Natural killer cell (primary cell): ENCODE results near the gene CPAMD8. TPM values are rescaled to one million over a fixed set of nuclear protein-coding genes. Genes with fewer than 3 reads are reported as not detected.

ENCODE experiments used
- ATAC-seq, 3 donors: fragments of 150-1000 bp in 2 of 3; fragments of 200-7000 bp in 1 of 3; cut with Tn5 transposase; 1 replicate in 1 of 3; 2 replicates in 2 of 3; pipeline ENCODE4 v1.10.0; 2021; ENCODE audit warnings: mild to moderate bottlenecking in 2 of 3, moderate library complexity in 2 of 3
- DNase-seq, 2 donors: peaks; one replicate each; pipeline versions ENCODE4 v3.0.0 to v3.0.0-alpha.2; 2013 to 2021; ENCODE audit warnings: mixed read lengths in 1 of 2
- H3K27ac ChIP-seq: one replicate; pipeline ENCODE4 v1.5.1; 2013; ENCODE audit warnings: mild to moderate bottlenecking, low read length
- H3K27me3 ChIP-seq: one replicate; pipeline ENCODE4 v1.6.1; 2013; ENCODE audit warnings: low read length; ENCODE audit not compliant: control insufficient read depth, insufficient read depth
- H3K36me3 ChIP-seq: one replicate; pipeline ENCODE4 v1.6.1; 2013; ENCODE audit warnings: low read length; ENCODE audit not compliant: control insufficient read depth, insufficient read depth
- H3K4me1 ChIP-seq: one replicate; pipeline ENCODE4 v1.6.1; 2013; ENCODE audit warnings: low read length; ENCODE audit not compliant: control insufficient read depth, insufficient read depth
- H3K4me3 ChIP-seq: one replicate; pipeline ENCODE4 v1.5.1; 2013; ENCODE audit warnings: low read length
- H3K9me3 ChIP-seq: one replicate; pipeline ENCODE4 v1.6.1; 2013; ENCODE audit warnings: low read length; ENCODE audit not compliant: control insufficient read depth, insufficient read depth
- H3K27ac Mint-ChIP-seq, 2 donors: one replicate each; pipeline ENCODE4 v1.8.0; 2022; ENCODE audit warnings: mild to moderate bottlenecking in 2 of 2, mixed read lengths in 2 of 2, moderate library complexity in 1 of 2
- H3K27me3 Mint-ChIP-seq, 2 donors: one replicate each; pipeline ENCODE4 v1.8.0; 2022; ENCODE audit warnings: low read depth in 2 of 2, mixed read lengths in 2 of 2
- H3K36me3 Mint-ChIP-seq: one replicate; pipeline ENCODE4 v1.8.0; 2022; ENCODE audit warnings: mixed read lengths
- H3K4me1 Mint-ChIP-seq, 2 donors: one replicate each; pipeline ENCODE4 v1.8.0; 2022; ENCODE audit warnings: mixed read lengths in 2 of 2
- H3K4me3 Mint-ChIP-seq: one replicate; pipeline ENCODE4 v1.8.0; 2022; ENCODE audit warnings: mild to moderate bottlenecking, moderate library complexity, mixed read lengths
- H3K9me3 Mint-ChIP-seq, 2 donors: one replicate each; pipeline ENCODE4 v1.8.0; 2022; ENCODE audit warnings: mixed read lengths in 2 of 2
- WGBS: methylation state at CpG from one replicate; pipeline ENCODE4 v1.1.7; 2013; ENCODE audit warnings: missing lambda C conversion rate; ENCODE audit not compliant: insufficient coverage; 5-methylcytosine and 5-hydroxymethylcytosine counted together
- intact Hi-C: fragments of 100-400 bp; cut with micrococcal nuclease; formaldehyde crosslinking; loops from one replicate; pipeline ENCODE4 v1.14.2; 2022
- total RNA-seq, 4 donors: library from RNA; stranded (reverse); fragments of 120-200 nt in 1 of 4; gene quantifications; one replicate each; pipeline versions ENCODE4 v1.2.3 to v1.2.4, GENCODE V29; 2013 to 2022
- TF ChIP-seq, protein P1 (sequence below): fragments of 200-600 bp; IDR thresholded peaks from one replicate; pipeline ENCODE4 v1.8.0; 2022; ENCODE audit warnings: antibody characterized with exemption

Gene CPAMD8
- total RNA-seq, 3 donors from 2014 or later (not counting 1 experiment from before 2014, with no cell fraction given), result 3.6 to 4.9 (median 4.7) TPM

GRCh38 chr19:17031741-17032140 lies 5.1 kb upstream of the CPAMD8 start:
- peaks cover 7% of the 10 kb centered on the region for H3K27me3 ChIP-seq
- no peak overlapping the region for H3K4me3 Mint-ChIP-seq
- no peak for ATAC-seq
- no peaks in the 10 kb centered on the region for H3K9me3 ChIP-seq
- WGBS, result 85% methylated on average over 6 of the region's 6 CpGs
- H3K36me3 Mint-ChIP-seq, result no peaks in the 10 kb centered on the region
- no peaks in the 10 kb centered on the region for H3K4me1 Mint-ChIP-seq
- H3K36me3 ChIP-seq, result no peaks in the 10 kb centered on the region
- H3K4me3 ChIP-seq, result no peak overlapping the region
- TF ChIP-seq, protein P1, sequence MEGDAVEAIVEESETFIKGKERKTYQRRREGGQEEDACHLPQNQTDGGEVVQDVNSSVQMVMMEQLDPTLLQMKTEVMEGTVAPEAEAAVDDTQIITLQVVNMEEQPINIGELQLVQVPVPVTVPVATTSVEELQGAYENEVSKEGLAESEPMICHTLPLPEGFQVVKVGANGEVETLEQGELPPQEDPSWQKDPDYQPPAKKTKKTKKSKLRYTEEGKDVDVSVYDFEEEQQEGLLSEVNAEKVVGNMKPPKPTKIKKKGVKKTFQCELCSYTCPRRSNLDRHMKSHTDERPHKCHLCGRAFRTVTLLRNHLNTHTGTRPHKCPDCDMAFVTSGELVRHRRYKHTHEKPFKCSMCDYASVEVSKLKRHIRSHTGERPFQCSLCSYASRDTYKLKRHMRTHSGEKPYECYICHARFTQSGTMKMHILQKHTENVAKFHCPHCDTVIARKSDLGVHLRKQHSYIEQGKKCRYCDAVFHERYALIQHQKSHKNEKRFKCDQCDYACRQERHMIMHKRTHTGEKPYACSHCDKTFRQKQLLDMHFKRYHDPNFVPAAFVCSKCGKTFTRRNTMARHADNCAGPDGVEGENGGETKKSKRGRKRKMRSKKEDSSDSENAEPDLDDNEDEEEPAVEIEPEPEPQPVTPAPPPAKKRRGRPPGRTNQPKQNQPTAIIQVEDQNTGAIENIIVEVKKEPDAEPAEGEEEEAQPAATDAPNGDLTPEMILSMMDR, result no peak
- no peaks in the 10 kb centered on the region for H3K9me3 Mint-ChIP-seq
- DNase-seq, result no peak
- peaks cover 19 to 21% of the 10 kb centered on the region in 2 donors for H3K27me3 Mint-ChIP-seq
- H3K4me1 ChIP-seq, result peaks cover 7% of the 10 kb centered on the region
- H3K27ac Mint-ChIP-seq, result no peak overlapping the region
- no peak overlapping the region for H3K27ac ChIP-seq
- intact Hi-C loops, result no loop called here

- TF ChIP-seq, protein P1, result no peak
- 55% methylated on average over 7 of the region's 7 CpGs for WGBS
- Mint-ChIP-seq H3K4me3 (peak overlapping the region; percentile 45), H3K4me1 (peaks cover 7% of the 10 kb centered on the region in 2 donors), H3K36me3 (no peaks in the 10 kb centered on the region), H3K9me3 (peaks cover 2 to 6% of the 10 kb centered on the region in 2 donors), H3K27ac (no peak overlapping the region), H3K27me3 (peaks cover 38 to 54% of the 10 kb centered on the region in 2 donors)
- H3K27ac ChIP-seq, result no peak overlapping the region
- no peak for ATAC-seq
- H3K9me3 ChIP-seq, result peaks cover 12% of the 10 kb centered on the region
- H3K4me3 ChIP-seq, result no peak overlapping the region
- no peak for DNase-seq
- peaks cover 7% of the 10 kb centered on the region for H3K4me1 ChIP-seq
- no peaks in the 10 kb centered on the region for H3K36me3 ChIP-seq
- intact Hi-C loops, result no loop called here
- peaks cover 10% of the 10 kb centered on the region for H3K27me3 ChIP-seq
Measured at GRCh38 chr19:17027535-17027975, 945 bp upstream of the CPAMD8 start.

GRCh38 chr19:17025991-17026658 lies 485 bp downstream of the CPAMD8 start:
- H3K27ac Mint-ChIP-seq, result no peak overlapping the region
- no peak overlapping the region for H3K4me3 ChIP-seq
- H3K4me3 Mint-ChIP-seq, result peak overlapping the region; percentile 47

More at GRCh38 chr19:17025991-17026658, 485 bp downstream of the CPAMD8 start:
- Mint-ChIP-seq H3K27me3 (peaks cover 38 to 58% of the 10 kb centered on the region in 2 donors), H3K9me3 (peaks cover 2 to 6% of the 10 kb centered on the region in 2 donors), H3K4me1 (peaks cover 7% of the 10 kb centered on the region in 2 donors), H3K36me3 (no peaks in the 10 kb centered on the region)
- DNase-seq, result peak in 1 of 2 donors; percentile 40
- Histone ChIP-seq H3K9me3 (peaks cover 12% of the 10 kb centered on the region), H3K4me1 (peaks cover 9% of the 10 kb centered on the region), H3K27ac (no peak overlapping the region), H3K27me3 (peaks cover 10% of the 10 kb centered on the region), H3K36me3 (no peaks in the 10 kb centered on the region)
- WGBS, result 2% methylated on average over 39 of the region's 40 CpGs
- TF ChIP-seq, protein P1, result no peak
- intact Hi-C loops, result no loop called here
- no peak for ATAC-seq
